B cell (primary cell): ENCODE results near the gene DDB1.
"Not testable (repeated sequence)": the region's sequence is repeated elsewhere in the genome, so short reads cannot be mapped to it uniquely, and the experiment has no call there.

Experiments used
- EZH2 ChIP-seq: IDR thresholded peaks from 2 replicates; pipeline ENCODE4 v1.6.1; 2012; ENCODE audit warnings: borderline replicate concordance, low read depth, mild to moderate bottlenecking, moderate library complexity, low read length; ENCODE audit not compliant: insufficient read depth, poor library complexity, severe bottlenecking
- TF ChIP-seq, protein P1 (sequence below): fragments of 200-600 bp; IDR thresholded peaks from one replicate; pipeline ENCODE4 v1.8.0; 2022; ENCODE audit warnings: antibody characterized with exemption, mild to moderate bottlenecking

DNA sequence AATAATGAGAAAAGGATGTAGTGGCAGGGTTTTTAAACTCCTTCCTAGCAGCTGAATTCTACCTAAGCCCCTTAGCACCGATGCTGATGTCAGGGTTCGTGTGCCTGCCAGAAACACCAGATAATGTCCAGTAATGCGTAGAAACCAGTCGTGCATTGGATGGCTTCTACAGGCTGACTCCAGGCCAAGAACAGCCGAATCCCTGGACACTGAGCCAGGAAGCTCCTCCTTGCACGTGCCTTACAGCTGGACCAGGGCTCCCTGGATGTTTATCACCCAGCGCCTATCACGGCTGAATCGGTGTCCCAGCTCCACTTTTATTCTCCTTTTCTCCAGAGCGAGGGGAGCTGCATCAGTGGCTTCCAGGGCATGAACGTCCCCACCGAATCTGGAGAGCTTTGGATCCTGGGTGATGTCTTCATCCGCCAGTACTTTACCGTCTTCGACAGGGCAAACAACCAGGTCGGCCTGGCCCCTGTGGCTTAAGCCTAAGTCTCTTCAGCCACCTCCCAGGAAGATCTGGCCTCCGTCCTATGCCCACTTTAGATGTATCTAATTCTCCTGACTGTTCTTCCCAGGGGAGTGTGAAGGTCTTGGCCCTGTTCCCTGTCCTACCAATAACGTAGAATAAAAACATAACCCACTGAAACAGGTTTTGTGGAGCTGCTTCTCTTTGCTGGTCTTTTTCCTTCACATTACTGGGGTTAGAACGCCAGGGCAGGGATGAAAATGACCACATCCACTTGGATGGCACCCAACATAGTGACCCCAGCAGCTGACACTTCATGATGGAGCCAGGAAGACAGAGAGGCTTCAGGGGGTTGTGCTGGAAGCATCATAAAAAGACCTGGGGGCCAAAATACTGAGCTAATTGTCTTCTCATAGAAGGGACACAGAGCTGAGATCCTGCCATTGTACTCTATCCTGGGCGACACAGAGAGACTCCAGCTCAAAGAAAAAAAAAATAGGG, 81.8 kb downstream of the DDB1 start:
- not testable (repeated sequence) for TF ChIP-seq EZH2
- TF ChIP-seq, protein P1, sequence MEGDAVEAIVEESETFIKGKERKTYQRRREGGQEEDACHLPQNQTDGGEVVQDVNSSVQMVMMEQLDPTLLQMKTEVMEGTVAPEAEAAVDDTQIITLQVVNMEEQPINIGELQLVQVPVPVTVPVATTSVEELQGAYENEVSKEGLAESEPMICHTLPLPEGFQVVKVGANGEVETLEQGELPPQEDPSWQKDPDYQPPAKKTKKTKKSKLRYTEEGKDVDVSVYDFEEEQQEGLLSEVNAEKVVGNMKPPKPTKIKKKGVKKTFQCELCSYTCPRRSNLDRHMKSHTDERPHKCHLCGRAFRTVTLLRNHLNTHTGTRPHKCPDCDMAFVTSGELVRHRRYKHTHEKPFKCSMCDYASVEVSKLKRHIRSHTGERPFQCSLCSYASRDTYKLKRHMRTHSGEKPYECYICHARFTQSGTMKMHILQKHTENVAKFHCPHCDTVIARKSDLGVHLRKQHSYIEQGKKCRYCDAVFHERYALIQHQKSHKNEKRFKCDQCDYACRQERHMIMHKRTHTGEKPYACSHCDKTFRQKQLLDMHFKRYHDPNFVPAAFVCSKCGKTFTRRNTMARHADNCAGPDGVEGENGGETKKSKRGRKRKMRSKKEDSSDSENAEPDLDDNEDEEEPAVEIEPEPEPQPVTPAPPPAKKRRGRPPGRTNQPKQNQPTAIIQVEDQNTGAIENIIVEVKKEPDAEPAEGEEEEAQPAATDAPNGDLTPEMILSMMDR = not testable (repeated sequence)
